ENCODE measurements around the gene MANF.

DNA sequence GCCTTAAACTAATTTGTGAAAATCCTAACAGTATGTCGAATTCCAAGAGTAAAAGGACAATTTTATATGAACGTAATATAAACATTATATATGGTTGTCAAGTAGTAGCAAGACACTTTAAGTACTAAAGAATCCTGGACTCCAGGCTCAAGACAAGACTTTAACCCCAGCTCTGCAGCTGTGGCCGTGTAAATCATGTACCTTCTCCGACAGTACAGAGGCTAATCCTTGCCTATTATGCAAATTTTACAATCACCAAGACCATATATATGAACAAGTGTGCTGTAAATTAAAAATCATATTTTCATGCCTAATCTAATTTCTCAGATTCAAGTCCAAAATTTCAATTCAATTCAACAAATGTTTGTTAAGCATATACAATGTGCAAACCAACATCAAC lies 41.8 kb downstream of the MANF start:
- TF ChIP-seq FOXA1 (IDR thresholded peaks at IDR 0.05) (no peak), ZNF384 (IDR thresholded peaks at IDR 0.05) (no peak), ELF4 (IDR thresholded peaks at IDR 0.05) (no peak), FOXM1 (IDR thresholded peaks at IDR 0.05; ENCODE audit: borderline replicate concordance) (no peak), TARDBP (IDR thresholded peaks at IDR 0.05) (no peak), NFRKB (IDR thresholded peaks at IDR 0.05) (no peak), BHLHE40 (IDR thresholded peaks at IDR 0.05; ENCODE audit: borderline replicate concordance) (no peak)
- TF ChIP-seq, protein P1, sequence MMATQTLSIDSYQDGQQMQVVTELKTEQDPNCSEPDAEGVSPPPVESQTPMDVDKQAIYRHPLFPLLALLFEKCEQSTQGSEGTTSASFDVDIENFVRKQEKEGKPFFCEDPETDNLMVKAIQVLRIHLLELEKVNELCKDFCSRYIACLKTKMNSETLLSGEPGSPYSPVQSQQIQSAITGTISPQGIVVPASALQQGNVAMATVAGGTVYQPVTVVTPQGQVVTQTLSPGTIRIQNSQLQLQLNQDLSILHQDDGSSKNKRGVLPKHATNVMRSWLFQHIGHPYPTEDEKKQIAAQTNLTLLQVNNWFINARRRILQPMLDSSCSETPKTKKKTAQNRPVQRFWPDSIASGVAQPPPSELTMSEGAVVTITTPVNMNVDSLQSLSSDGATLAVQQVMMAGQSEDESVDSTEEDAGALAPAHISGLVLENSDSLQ (IDR thresholded peaks at IDR 0.05): no peak

Data from HEK293T (cell line).